Fibroblast of skin of abdomen (primary cell): ENCODE measurements around the gene OTUD3.

Experiments used
- DNase-seq: peaks from one replicate; pipeline ENCODE4 v3.0.0-alpha.2; 2013

The OTUD3 gene

DNA sequence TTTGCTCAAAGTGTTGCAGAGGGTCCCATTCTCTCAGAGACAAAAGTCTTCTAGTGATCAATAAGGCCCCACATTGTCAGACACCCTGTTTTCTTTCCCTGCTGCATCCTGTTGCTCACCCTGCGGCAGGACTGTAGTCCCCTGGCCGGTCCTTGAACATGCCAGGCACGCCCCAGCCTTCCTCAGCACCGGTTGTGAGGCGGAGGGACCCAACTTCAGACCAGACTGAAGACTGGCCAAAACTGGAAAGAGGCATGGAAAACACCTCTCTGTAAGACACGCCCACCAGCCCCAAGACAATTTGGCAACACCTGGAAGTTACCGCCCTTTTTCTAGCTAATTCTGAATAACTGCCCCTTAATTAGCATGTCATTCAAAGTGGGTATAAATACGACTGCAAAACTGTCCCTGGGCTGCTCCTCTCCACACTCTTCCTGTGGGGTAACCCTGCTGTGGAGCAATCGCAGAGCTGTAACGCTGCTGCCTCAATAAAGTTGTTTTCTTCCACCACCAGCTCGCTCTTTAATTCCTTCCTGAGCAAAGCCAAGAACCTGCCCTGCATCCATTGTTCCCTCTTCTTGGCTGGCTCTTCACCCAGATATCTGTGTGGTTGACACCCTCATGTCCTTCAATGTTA is 73.5 kb downstream of the OTUD3 start:
- DNase-seq: no peak

DNA sequence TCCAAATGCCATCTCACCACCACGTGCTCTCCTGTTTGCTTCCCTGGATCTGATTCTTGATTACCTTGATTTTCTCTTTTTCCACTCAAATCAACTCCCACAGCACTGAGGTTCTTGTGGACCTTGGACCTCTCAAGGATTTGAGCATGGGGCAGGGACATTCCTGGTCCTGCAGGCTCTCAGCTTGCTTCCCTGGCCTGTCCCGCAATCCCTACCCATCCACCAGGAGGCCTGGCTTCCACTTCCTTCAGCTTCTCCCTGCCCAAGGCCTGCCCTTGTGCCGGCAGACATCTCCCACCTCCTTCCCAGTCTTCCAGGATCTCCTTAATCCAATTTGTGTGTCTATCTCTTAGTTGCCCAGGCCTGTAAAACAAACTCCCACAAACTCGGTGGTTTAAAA is 75.6 kb downstream of the OTUD3 start:
- DNase-seq: no peak

DNA sequence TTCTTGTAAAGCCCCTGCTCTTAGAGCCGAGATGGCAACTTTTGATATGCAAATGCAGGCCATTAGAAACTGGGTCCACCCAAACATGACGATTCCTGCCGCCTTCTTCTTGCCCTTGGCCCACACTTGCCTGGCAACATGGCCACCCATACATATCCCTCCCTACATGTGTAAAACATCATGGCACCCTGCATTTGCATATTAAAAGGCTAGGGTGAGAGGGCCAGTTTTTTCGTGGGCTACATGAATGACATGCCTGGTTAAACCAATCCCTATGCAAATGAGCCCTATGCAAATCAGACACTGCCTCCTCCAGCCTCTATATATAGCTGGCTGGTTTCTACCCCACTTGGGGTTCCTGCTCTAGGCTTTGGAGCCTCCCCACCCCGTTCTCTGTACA is 78.4 kb downstream of the OTUD3 start:
- no peak for DNase-seq
